Dendritic cell treated with granulocyte-macrophage colony-stimulating factor and Interleukin-4, amounts not matched to agents 40 ng/mL and 50 ng/mL, for 4 days (primary cell): Measurements from ENCODE around the gene GSTT2B.
"Not testable (repeated sequence)": the region's sequence is repeated elsewhere in the genome, so short reads cannot be mapped to it uniquely, and the experiment has no call there.

Source experiments
- H3K27ac Mint-ChIP-seq: one replicate; pipeline ENCODE4 v1.8.0; 2022; ENCODE audit warnings: mild to moderate bottlenecking, mixed read lengths
- H3K27me3 Mint-ChIP-seq: one replicate; pipeline ENCODE4 v1.8.0; 2022; ENCODE audit warnings: mild to moderate bottlenecking, mixed read lengths
- H3K36me3 Mint-ChIP-seq: one replicate; pipeline ENCODE4 v1.8.0; 2022; ENCODE audit warnings: low read depth, mixed read lengths
- H3K4me1 Mint-ChIP-seq: one replicate; pipeline ENCODE4 v1.8.0; 2022; ENCODE audit warnings: low read depth, mixed read lengths
- H3K4me3 Mint-ChIP-seq: one replicate; pipeline ENCODE4 v1.8.0; 2022; ENCODE audit warnings: mild to moderate bottlenecking, moderate library complexity, mixed read lengths
- H3K9me3 Mint-ChIP-seq: one replicate; pipeline ENCODE4 v1.8.0; 2022; ENCODE audit warnings: mixed read lengths
- intact Hi-C: fragments of 100-400 bp; cut with micrococcal nuclease; formaldehyde crosslinking; loops from one replicate; pipeline ENCODE4 v1.15.0; 2022

Gene GSTT2B

DNA sequence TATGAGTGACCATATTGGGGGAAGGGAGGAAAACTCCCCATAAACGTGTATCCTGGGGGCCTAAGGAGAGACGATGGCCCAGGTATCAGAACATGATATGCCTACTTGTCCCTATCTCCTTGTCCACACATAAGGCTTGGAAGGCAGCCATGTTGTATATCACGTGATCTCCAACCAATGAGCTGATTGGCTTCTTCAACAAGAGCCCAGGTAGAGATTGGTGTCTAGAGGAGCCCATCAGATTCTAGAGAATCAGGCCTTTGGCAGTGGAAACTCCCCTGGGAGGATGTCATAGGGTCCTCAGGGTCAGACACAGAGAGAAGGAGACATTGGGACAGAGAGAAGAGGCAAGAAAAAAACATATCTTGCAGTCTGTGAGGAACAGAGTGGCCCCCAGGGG is 13.6 kb downstream of the GSTT2B start:
- H3K36me3 Mint-ChIP-seq, H3K27ac Mint-ChIP-seq, H3K4me1 Mint-ChIP-seq, H3K4me3 Mint-ChIP-seq, H3K27me3 Mint-ChIP-seq, intact Hi-C loops, H3K9me3 Mint-ChIP-seq: not testable (repeated sequence)

DNA sequence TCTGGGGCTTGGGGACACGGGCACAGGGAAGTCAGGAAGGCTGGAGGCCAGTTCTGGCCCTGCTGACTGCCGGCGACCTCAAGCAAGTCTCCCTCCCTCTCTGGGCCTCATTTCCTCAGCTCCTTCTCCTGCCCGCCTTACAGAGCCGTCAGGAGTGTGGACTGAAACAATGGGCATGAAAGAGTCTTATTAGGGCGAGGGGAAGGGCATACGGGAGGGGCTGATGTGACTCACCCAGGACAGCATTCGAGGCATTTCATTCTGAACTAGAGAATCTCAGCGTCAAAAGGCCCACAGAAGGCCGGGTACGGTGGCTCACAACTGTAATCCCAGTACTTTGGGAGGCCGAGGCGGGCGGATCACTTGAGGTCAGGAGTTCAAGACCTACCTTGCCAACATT is 20.8 kb downstream of the GSTT2B start:
- H3K4me1 Mint-ChIP-seq, intact Hi-C loops, H3K36me3 Mint-ChIP-seq, H3K4me3 Mint-ChIP-seq, H3K27ac Mint-ChIP-seq, H3K9me3 Mint-ChIP-seq, H3K27me3 Mint-ChIP-seq: not testable (repeated sequence)

DNA sequence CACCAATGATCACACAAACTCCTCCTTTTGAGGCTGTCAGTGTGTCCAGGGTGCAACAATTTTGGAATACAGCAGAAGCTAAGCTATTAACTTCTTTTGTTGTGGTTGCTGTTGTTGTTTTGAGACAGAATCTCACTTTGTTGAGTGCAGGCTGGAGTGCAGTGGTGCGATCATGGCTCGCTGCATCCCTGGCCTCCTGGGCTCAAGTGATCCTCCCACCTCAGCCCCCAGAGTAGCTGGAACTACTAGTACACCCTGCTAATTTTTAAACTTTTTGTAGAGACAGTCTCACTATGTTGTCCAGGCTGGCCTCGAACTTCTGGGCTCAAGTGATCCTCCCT is 22.0 kb downstream of the GSTT2B start:
- Mint-ChIP-seq H3K4me3 (no peak overlapping the region), H3K27ac (no peak overlapping the region), H3K4me1 (no peaks in the 10 kb centered on the region), H3K36me3 (no peaks in the 10 kb centered on the region), H3K9me3 (no peaks in the 10 kb centered on the region), H3K27me3 (peaks cover 6% of the 10 kb centered on the region)
- intact Hi-C loops = no loop called here

DNA sequence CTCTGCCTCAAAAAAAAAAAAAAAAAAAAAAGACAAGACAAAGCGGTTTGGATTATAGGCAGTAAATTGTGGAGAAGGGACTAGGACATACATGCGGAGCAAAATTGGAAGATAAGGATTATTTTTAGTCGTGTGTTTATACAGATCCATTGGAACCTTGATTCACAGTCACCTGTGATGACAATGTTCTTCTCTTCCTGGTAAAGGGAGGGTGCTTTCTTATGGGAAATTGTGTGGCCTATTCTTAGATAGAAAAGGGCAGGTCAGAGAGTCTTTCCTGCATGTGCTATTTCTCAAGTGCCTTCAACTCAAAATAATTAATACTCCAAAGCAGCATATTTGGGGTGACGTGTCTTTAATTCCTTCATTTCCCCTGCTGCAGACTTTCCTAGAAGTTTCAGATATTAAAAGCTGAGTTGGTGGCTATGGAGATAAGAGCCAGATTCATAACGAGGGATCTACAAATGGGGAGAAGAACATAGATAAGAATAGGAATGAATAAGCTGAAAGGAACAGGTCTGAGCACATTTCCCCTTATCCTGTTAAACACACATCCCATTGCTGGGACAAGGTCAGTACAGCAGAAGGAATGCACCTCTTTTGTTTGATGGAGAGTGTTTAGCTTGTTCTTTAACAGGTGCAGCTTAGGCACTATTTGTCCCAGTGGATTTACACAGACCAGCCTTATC is 22.5 kb downstream of the GSTT2B start:
- Mint-ChIP-seq H3K36me3 (no peaks in the 10 kb centered on the region), H3K4me1 (no peaks in the 10 kb centered on the region), H3K27me3 (peaks cover 6% of the 10 kb centered on the region), H3K27ac (no peak overlapping the region), H3K9me3 (no peaks in the 10 kb centered on the region), H3K4me3 (no peak overlapping the region)
- intact Hi-C loops = no loop called here

DNA sequence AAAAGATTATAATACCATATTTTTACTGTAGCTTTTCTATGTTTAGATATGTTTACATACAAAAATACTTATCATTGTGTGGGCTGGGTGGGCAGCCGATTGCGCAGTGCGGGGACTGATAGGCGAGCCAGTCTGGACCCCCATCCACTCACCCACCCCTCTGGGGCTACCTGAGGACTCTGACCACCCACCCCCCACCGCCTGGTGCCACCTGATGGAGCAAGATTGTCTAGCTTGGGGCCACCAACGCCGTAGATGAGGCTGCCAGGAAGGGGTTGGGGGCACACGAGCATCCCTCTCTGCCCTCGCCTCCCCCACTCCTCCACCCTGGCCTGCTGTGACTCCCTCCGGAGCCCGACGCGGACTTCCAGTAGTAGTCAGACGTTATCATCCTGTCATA is 34.4 kb downstream of the GSTT2B start:
- Mint-ChIP-seq H3K9me3 (peaks cover 41% of the 10 kb centered on the region), H3K4me1 (no peaks in the 10 kb centered on the region), H3K27ac (no peak overlapping the region), H3K4me3 (no peak overlapping the region), H3K36me3 (peaks cover 78% of the 10 kb centered on the region), H3K27me3 (peaks cover 11% of the 10 kb centered on the region)
- intact Hi-C loops = no loop called here

DNA sequence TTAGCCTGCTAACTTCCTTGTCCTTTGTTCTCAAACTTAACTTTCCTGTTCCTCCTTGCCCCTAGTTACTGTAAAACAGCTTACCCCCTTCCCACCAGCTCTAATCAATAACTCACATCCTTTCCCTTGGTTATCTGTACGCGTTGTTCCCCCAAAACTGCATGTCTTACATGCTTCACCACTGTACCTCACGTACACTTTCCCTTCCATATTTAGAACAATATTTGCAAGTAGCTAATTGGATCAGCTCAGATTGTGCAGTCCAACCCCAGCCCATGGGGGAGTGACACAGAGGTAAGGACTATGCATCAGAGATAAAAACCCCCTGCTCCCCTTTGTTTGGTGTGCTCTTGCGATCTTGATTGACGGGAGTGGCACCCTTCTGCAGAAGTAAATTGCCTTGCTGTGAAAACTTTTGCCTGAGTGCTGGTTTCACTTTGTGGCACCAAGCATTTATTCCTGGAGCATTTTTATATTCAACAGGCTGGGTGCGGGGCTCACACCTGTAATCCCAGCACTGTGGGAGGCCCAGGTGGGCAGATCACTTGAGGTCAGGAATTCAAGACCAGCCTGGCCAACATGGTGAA is 35.9 kb downstream of the GSTT2B start:
- Mint-ChIP-seq H3K4me1 (no peaks in the 10 kb centered on the region), H3K4me3 (no peak overlapping the region), H3K9me3 (peaks cover 31% of the 10 kb centered on the region), H3K27ac (no peak overlapping the region), H3K36me3 (peaks cover 69% of the 10 kb centered on the region), H3K27me3 (peaks cover 9% of the 10 kb centered on the region)
- intact Hi-C loops = no loop called here

DNA sequence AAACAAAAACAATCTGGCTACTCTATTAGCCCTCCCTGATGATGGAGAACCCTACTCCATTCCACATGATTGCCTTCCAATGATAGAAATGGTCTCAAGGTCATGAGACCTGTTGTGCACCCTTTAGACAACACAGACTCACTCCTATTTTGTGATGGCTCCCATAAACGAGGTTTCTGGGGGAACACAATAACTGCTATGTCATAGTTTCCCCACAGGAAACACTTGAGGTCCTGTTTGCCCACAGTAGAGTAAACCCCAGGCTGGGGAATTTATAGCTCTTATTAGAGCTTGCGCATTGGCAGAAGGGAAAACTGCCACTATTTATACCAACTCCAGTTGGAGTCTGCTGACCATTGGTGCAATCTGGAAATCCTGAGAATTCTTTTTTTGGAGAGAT is 38.1 kb downstream of the GSTT2B start:
- H3K9me3 Mint-ChIP-seq = peaks cover 29% of the 10 kb centered on the region
- no peak overlapping the region for H3K4me3 Mint-ChIP-seq
- intact Hi-C loops = no loop called here
- peaks cover 11% of the 10 kb centered on the region for H3K27me3 Mint-ChIP-seq
- peaks cover 65% of the 10 kb centered on the region for H3K36me3 Mint-ChIP-seq
- no peaks in the 10 kb centered on the region for H3K4me1 Mint-ChIP-seq
- no peak overlapping the region for H3K27ac Mint-ChIP-seq

DNA sequence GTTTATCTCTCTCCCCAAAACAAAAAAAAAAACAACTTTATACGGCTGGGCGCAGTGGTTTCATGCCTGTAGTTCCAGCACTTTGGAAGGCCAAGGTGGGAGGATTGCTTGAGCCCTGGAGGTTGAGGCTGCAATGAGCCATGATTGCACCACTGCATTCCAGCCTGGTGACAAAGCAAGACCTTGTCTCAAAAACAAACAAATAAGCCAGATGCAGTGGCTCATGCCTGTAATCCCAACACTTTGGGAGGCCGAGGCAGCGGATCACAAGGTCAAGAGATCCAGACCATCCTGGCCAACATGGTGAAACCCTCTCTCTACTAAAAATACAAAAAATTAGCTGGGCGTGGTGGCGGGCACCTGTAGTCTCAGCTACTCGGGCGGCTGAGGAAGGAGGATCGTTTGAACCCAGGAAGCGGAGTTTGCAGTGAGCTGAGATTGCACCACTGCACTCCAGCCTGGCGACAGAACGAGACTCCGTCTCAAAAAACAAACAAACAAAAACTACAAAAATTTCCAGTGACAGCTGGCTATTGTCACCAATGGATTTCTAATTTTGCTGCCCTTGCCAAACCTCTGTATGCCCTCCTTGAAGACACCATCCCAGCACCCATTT is 39.3 kb downstream of the GSTT2B start:
- peaks cover 23% of the 10 kb centered on the region for H3K9me3 Mint-ChIP-seq
- intact Hi-C loops, H3K4me3 Mint-ChIP-seq, H3K27ac Mint-ChIP-seq, H3K4me1 Mint-ChIP-seq: not testable (repeated sequence)
- H3K27me3 Mint-ChIP-seq = peaks cover 10% of the 10 kb centered on the region
- peaks cover 53% of the 10 kb centered on the region for H3K36me3 Mint-ChIP-seq

DNA sequence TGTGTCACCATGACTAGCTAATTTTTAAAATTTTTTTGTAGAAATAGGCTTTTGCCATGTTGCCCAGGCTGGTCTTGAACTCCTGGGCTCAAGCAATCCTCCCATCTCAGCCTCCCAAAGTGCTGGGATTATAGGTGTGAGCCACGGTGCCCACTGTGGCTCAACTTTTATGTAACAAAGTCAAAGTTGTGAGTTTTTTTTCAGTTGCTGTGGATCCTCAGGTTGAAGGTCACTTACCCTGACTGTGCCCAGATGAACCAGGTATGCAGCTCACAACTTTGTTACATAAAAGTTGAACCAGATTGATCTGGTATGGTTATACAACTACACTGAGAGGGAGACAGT is 40.8 kb downstream of the GSTT2B start:
- H3K9me3 Mint-ChIP-seq, H3K4me3 Mint-ChIP-seq, intact Hi-C loops, H3K27ac Mint-ChIP-seq, H3K4me1 Mint-ChIP-seq, H3K27me3 Mint-ChIP-seq: not testable (repeated sequence)
- peaks cover 42% of the 10 kb centered on the region for H3K36me3 Mint-ChIP-seq

DNA sequence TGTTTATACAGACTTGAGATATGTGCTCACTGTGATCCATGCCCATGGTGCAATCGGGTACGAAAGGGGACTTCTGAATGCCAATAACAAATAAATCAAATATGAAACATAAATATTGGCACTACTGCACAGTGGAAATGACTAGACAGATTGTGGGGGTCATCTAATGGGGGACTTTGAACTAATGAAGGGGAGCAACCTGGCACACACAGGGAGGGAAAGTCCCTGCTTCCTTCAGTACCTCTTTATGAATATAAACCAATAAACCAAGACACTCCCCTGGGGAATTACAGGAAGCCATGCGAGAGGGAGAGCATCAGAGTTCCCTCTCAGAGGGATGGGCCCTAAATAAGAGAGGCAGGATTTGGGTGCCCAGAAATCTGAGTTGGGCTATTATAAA is 45.7 kb downstream of the GSTT2B start:
- H3K9me3 Mint-ChIP-seq = no peaks in the 10 kb centered on the region
- peaks cover 22% of the 10 kb centered on the region for H3K36me3 Mint-ChIP-seq
- no peak overlapping the region for H3K4me3 Mint-ChIP-seq
- H3K4me1 Mint-ChIP-seq = peaks cover 24% of the 10 kb centered on the region
- intact Hi-C loops = loop anchor here (10.0 kb wide), 1 partner anchor 130 kb away; the partner anchor contains the start of gene SMARCB1
- peaks cover 2% of the 10 kb centered on the region for H3K27me3 Mint-ChIP-seq
- peak overlapping the region; percentile 96 for H3K27ac Mint-ChIP-seq

DNA sequence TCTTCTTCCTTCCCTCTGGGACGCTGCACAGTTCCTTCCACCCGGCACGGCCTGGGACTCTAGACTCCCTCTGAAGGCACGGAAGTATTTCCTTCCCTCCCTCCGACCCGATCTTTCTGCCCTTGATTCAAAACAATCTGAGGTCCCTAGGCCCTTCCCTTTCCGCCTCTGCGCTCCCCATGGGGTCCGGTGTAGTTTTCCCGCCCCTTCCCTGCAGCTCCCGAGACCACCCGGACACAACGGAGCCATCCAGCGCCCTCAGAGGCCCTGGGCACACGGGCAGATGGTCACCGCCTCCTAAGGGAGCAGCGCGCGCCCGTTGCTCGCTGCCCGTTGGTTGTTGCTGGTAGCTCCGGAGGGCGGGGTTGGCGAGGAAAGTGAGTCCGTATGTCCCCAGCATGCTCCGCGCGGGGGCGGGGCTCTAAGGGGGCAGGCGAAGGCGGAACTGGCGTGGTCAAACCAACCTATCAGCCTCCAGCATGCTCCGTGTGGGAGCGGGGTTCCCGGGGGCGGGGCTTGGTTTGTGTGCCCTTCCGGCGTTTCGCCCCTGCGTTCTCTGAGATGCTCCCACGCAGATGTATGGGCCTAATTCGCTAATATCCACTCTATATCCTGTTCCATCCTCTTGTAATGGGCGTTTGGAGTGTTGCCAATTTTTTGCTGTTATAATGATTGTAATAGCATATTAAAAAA is 47.2 kb downstream of the GSTT2B start:
- no peaks in the 10 kb centered on the region for H3K27me3 Mint-ChIP-seq
- peak overlapping the region; percentile 95 for H3K4me3 Mint-ChIP-seq
- peaks cover 24% of the 10 kb centered on the region for H3K4me1 Mint-ChIP-seq
- intact Hi-C loops = loop anchor here (2.0 to 10.0 kb wide), 4 partner anchors 19 to 129 kb away; partner anchors contain the start of genes DDT, MIF, SLC2A11 and SMARCB1
- peaks cover 10% of the 10 kb centered on the region for H3K36me3 Mint-ChIP-seq
- H3K27ac Mint-ChIP-seq = peak overlapping the region; percentile 96
- no peaks in the 10 kb centered on the region for H3K9me3 Mint-ChIP-seq

DNA sequence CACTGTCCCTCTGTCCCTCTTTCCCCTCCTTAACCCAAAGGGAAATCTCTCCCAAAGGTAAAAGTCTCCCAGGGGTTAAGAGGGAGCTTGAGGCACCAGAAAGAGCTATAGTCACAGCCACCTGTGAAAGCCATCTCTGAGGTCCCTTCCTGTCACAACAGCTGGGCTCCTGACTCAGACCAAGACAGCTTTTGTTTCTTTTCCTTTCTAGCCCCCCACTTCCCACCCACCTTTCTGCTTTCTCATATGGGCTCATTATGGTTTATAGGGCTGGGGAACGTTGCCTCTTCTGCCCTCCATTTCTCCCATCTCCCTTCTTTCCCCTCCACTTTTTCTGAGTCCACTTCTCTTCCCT is 47.7 kb downstream of the GSTT2B start:
- Mint-ChIP-seq H3K27ac (peak overlapping the region; percentile 96), H3K4me1 (peaks cover 24% of the 10 kb centered on the region), H3K9me3 (no peaks in the 10 kb centered on the region), H3K36me3 (peaks cover 10% of the 10 kb centered on the region), H3K27me3 (no peaks in the 10 kb centered on the region), H3K4me3 (peak overlapping the region; percentile 95)
- intact Hi-C loops = loop anchor here (2.0 to 10.0 kb wide), 4 partner anchors 18 to 128 kb away; partner anchors contain the start of genes DDT, MIF, SLC2A11 and SMARCB1

DNA sequence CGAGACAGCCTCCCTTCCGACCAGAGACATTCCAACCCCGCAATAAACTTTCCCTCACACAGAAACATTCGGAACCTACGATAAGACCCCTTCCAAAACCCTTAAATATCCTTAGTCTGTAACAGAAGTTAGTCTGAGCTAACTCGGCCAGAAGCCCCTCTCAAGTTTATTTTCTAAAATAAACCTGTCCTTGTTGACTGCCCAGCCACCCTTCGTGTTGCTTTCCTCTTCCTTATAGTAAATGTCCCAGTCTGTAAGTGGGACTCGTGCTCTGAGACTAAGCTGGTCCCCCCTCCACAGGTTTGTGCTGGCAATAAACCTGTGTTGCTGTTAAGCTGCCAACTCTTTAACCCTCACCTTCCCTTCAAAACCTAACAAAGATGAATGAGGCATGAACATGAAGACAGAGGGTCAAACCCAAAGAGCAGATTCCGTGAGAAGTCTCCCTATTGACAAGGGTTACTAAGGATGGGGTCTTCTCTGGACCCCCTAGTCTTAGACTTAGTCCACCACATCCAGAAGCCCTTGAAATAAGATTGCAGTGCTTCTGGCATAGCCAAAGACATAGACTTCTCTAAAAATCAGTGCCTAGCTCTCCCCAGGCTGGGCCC is 48.6 kb downstream of the GSTT2B start:
- H3K9me3 Mint-ChIP-seq = no peaks in the 10 kb centered on the region
- peaks cover 24% of the 10 kb centered on the region for H3K4me1 Mint-ChIP-seq
- H3K27me3 Mint-ChIP-seq = no peaks in the 10 kb centered on the region
- intact Hi-C loops = loop anchor here (2.0 to 10.0 kb wide), 4 partner anchors 18 to 128 kb away; partner anchors contain the start of genes DDT, MIF, SLC2A11 and SMARCB1
- H3K36me3 Mint-ChIP-seq = peaks cover 10% of the 10 kb centered on the region
- no peak overlapping the region for H3K27ac Mint-ChIP-seq
- H3K4me3 Mint-ChIP-seq = no peak overlapping the region
